ENCODE results near the gene GJA8.
"Not testable (repeated sequence)": the region's sequence is repeated elsewhere in the genome, so short reads cannot be mapped to it uniquely, and the experiment has no call there.

DNA sequence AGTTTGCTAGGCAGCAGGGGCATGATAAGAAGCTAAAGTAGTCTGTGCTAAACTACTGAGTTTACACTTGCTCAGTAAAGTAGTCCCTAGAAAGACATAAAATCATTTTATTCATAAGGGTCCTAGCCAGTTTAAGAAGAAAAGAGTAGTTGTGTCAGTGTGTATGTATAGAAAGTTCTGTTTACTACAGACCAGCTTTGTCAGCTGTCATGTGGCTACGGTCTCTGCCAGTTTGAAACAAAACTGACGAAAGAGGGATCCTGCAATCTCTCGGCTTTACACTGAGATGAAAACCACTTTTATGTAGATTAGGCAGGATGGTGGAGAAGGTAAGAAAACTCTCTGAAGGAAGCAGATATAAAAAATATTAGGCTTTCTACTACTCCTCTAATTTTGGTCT lies 32.7 kb downstream of the GJA8 start:
- TF ChIP-seq CTCF, POLR2AphosphoS5, POLR2A (IDR thresholded peaks at IDR 0.05): not testable (repeated sequence)

Measured in prostate gland (tissue), 2 donors.